ENCODE data around the gene AKAP8.

AKAP8 gene

DNA sequence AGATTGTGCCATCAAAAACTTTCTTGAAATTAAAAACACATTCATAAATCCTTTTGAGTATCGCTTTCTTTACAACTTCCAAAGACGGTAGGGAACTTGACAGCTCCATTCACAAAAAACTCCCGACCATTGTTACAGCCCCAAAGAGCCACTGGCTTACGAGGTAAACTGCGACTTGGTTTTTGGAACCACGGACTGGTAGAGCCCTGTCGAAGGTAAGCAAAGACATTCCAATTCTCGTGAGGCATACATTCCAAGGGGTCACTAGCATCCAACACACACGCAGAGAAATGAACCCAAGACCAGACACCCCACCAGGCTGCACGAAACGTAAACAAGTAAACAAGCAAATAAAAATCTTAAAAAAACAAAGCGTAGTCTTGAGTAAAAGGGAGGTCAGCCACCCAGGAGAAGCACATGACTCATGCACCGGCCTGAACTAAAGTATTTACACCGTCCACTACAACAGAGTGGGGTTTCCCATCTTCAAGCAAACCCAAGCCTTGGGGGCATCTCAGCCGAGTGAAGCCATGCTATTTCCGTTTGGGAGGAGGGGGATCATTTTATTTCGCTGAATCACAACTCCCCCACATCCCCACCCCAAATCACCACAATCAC, 48.7 kb downstream of the AKAP8 start:
- DNase-seq: no peak

DNA sequence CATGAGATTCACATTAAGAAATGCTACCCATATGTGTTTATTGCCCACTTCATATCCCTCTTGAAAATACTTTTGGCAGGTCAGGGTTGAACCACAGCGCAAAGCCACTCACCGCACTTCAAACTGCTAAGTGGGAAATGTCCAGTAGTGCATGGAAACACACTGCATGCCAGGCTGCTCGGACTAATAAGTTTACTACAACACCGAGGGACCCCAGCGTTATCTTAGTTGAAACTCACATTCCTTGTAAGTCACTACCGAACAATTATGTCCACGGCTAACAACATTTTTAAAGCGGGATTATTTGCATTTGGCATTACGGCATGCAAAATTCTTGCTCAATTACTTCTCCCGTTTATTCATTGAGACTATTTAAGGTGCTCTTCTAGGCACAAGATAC, 51.3 kb downstream of the AKAP8 start:
- no peak for DNase-seq

DNA sequence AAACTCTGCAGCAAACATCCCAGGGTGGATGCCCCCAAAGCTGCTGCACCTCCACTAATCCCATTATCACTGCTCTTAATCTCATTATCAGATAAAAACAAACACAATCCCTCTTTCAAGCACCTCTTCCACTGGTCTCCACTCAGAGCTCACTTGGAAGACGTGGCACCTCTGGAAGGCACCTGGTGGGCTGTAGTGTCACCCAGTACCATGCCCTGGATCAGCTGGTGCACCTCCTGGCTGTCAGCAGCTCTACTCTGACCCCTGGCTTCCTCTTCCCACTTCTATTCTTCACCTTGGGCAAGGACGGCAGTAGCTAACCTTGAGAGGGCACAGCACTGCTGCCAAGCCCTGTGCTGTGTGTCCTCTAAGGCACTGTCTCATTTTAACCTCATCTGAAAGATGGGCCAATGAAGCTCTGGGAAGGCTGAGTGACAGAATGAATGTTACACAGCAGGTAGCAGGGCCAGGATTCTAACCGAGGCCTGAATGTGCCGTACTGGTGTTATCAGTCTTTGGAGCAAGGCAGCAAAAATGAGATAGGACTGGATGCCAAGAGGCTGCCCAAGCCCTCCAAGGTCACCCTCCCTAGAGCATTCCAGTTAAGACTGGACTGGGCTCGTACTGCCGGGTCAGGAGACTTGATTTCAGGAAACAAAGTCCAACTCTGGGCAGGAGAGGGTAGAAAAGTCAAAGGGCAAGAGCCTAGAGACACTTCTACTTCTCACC, 54.6 kb downstream of the AKAP8 start:
- DNase-seq: no peak

DNA sequence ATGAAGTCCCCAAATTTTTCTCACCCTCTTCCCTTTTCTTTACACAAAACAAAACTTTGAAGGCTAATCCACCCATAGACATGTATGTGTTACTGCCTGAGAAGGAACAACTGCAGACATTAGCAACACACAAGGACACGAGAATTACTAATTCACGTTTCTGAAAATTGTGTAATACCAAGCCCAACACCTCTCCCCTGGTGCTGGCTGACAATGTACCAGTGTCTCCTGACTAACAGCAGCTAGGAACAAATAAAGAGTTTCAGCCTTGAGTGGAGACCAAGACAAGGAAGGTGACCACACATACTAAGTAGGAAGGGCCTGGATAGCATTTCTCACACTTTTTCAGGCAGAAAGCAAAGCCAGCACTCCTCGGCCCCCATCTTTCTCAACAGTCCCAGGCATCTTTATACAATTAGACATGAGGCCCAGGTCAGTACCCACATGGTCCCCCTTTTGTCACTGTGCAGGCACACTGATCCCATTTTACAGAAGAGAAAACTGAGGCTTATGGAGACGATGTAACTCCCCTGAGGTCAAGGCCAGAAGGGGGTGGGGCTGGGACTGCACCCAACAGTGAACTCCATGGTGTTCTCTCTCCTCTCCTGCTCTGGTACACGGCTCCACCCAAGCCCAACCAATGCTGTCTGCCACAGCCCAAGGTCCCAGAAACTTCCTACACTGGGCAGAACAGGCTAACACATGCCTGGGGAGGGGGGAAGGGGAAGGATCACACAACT, 55.9 kb downstream of the AKAP8 start:
- DNase-seq: no peak

DNA sequence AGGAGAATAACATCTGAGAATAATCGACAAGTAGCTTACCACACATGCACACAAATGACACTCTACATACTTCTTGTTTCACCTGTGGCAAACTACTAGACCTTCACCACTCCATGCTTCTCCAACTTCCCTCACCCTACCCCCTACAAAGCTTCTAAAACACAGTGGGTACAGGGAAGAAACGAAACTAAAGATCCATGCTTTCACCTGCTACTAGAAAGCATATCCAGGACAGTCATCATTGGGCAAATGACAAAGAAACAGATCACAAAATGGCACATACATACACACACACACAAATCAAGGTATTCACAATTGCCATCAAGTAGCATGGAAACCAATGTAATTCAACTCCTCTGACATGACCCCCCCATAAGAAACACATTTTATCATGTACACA, 57.8 kb downstream of the AKAP8 start:
- DNase-seq: no peak

DNA sequence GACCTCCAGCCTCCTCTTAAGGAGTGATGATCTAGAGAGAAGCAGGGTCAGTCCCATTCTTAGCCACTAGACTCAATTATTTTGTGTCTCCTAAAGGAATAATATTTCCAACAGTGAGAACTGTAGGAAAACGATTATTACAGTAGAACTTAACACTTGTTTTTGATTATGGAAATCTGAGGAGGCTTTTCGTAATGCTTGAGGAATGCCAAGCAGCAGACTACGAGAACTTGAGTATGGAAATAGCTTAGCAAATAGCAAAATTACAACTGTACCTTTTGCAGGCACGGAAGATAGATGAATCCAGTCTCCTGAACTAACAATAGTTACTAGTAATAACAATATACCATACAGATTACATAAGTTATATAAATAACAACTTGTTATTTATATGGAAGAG, 59.5 kb downstream of the AKAP8 start:
- no peak for DNase-seq

DNA sequence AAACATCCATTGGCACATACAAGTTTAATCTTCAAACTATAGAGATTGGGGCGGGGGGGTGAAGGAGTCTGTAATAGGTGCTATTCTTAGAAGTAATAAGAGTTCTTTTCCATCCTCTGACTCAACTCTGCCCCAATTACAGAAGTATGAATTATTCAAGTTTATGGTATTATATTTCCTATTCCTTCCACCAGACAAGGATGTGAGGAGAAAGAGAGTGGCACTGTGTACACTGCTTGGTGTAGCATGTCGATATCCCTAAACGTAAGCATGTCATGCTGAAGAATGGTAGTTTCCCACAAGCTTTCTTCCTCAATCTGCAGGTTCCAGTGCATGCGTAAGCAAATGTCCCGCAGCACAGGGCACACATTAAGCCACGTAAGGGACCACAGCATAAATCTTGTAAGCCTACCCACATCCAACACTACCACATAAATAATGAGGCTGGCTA, 61.3 kb downstream of the AKAP8 start:
- no peak for DNase-seq

DNA sequence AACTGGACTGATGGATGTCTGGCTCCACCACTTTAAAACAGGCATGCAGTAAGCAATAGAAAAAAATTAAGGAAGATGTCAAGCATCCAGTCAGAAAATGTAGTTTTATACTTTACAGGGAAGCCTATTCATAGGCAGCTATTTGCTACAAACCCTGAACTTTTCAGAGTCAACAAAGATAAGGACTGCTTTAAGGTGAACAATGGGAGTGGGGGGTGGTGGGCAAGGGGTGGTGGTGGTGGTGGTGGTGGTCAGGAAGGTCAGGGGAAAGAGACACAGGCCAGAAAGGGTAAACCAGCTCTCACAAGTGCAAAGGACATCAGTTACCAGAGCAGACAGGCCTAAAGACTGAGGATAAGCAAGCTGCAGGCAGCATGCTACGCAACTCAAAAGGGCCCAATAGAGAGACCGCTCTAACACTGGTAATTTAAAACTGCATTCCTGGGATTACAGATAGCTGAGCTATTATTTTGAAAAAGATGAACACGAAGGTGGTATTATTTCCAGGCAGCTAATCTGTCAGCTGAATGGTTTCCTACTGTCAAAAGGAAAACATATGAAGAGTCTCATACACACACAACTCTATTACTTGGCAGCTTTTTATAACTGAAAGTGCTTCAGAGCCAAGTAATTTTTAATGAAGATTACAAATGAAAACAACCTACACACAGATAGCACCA, 62.1 kb downstream of the AKAP8 start:
- no peak for DNase-seq

DNA sequence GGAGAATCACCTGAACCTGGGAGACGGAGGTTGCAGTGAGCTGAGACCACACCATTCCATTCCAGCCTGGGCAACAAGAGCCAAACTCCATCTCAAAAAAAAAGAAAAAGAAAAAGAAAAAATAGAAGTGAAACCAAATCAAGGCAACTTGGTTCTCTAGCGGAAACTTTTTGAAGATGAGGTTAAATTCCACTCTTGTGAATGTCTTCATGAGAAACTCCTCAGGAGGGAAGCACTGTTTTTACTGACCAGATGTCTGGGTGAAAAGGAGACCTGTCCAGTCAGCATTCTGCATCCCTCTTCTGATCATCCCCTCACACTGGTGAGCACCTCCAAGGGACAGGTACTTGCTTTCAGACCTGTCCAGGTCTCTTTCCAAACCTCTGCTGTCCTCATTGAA, 63.1 kb downstream of the AKAP8 start:
- no peak for DNase-seq

DNA sequence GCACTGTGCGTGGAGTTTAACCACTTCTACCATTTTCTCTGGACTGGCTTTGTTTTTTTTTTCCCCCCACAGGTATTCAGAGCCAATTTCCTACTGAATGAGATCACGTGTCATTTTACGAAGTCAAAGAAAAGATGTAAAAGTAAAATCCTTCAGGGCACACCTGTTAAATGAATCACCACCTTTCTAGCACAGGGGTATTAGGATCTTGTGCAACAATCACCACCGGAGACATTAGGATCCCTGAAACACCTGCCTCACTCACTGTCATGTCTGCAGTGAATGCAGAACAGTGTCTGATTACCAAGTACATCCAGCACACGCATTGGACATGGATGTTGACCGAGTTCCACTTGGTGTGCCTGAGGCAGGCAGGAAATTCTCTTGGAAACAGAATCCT, 64.5 kb downstream of the AKAP8 start:
- DNase-seq: no peak

DNA sequence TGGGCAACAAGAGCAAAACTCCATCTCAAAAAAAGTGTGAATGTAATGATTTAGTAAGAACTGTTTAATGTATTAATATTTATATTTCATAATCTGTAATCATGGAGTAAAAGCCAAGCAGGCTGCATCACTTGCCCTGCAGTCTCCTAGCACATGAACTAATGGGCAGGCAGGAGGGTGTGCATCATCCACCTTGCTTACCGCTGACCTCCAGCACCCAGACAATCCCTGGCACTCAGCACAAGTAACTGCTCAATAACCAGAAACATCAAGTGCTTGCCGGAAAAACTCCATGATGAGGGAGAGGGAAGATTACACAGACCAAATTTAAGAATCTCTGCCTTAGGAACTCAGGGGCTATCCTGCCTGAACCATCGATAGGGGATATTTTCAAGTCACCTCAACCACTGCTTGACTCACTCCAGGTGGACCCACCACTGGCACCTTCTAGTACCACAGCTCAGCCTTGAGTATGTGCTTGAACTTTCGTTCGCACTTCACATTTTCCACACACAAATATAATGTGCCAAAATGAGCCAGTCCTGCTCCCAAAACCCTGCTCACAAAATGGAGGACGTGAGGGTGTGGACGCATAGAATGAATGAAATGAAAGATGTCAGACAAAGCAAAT, 65.8 kb downstream of the AKAP8 start:
- no peak for DNase-seq

DNA sequence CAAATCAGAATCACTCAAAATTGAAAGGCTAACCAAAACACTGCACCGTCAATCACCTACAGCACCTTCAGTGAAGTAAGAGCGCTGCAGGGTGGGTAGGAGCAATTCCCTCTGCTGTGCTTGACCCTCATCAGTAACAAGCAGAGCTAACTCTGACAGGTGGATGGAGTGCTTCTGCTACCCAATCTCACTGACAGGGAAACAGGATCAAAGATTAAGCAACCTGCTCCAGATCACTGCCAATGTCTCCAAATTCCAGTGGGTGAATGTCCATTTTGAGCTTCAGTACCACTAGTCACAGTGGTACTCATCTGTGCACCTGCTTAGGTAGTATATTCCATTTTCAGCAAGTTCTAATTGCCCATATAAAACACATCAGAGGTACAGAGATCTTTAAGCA, 72.4 kb downstream of the AKAP8 start:
- no peak for DNase-seq

DNA sequence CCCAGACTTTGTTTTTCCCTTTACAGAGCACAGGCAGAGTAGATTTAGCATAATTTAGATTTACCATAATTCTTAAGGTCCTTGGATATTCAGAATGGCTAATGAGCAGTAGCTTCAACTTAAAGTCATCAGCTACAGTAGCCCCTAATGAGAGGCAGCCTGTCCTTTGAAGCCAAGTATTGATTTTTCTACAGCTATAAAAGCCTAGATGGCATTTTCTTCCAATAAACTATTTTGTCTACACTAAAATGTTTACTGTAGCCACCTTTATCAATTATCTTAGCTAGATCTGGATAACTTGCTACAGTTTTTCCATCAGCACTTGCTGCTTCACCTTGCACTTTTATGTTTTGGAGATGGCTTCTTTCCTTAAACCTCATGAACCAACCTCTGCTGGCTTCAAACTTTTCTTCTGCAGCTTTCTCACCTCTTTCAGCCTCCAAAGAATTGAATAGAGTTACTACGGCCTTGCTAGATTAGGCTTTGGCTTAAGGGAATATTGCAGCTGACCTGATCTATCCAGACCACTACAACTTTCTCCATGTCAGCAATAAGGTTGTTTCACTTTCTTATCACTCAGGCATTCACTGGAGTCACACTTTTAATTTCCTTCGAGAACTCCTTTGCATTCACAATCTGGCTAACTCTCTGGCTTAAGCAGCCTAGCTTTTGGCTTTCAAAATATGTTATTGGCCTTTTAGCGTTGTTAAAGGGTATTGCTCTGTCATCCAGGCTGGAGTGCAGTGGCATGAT, 73.8 kb downstream of the AKAP8 start:
- no peak for DNase-seq

DNA sequence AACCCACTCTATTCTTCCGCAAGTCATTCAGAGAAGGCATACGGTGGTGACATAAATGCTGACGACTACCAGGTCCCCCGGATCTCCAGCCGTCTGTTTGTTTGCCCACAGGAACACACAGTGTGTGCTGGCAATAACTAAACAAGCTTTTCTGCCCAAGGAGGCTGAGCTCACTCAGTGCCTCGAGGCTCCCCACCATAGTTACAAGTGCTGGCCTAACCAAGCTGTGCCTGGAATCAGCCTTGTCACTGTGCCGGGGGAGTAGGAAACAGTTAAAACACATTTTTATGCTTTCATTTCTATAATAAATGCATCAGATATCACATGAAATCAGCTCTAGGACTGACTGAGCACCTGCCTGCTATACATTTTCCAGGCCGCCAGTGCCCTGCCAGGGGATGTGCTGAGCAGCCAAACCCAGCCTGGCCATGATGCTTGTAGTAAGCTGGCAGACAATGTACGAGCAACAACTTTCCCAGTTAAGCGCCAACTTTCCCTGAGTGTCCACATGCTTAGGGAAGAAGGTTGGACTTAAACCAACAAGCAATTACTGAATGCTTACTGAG, 75.4 kb downstream of the AKAP8 start:
- no peak for DNase-seq
